ENCODE measurements around the gene NAV3.

Gene NAV3

DNA sequence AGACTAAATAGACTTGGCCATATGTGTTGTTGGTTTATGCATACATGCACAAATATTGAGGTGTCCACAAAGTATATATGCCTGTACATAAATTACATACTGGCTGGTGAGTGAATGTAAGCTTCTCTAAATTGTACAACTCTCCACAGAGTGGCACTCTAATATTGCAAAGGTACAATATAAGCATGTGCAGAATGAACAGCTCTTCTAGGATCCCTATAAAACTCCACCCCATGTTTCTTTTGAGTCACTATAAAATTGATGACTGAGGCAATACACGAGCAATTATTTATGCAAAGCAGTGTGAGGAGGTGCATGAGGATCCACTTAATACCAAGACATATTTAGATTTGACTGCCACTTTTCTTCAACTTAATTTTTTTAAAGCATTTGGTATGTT, 172.2 kb downstream of the NAV3 start:
- no peak overlapping the region for H3K27ac ChIP-seq (ENCODE audit: low read length)
- no peaks in the 10 kb centered on the region for H3K27me3 ChIP-seq (ENCODE audit: low read depth, low read length)
- TF ChIP-seq CTCF (IDR thresholded peaks at IDR 0.05; ENCODE audit: low read depth, low read length) (peak; percentile 58), EZH2phosphoT487 (IDR thresholded peaks at IDR 0.05; ENCODE audit: low read depth) (no peak)
- peaks cover 22% of the 10 kb centered on the region for H3K4me1 ChIP-seq (ENCODE audit: low read length)
- H3K9me3 ChIP-seq (ENCODE audit: insufficient read depth, low read length), result no peaks in the 10 kb centered on the region
- H3K36me3 ChIP-seq (replicated peaks; ENCODE audit: low read depth, low read length), result no peaks in the 10 kb centered on the region
- no peak overlapping the region for H3K4me3 ChIP-seq (ENCODE audit: low read length)
- H3K9ac ChIP-seq (ENCODE audit: low read length), result no peak overlapping the region
- no peak overlapping the region for H2AFZ ChIP-seq (ENCODE audit: low read depth, low read length)
- H4K20me1 ChIP-seq (ENCODE audit: insufficient read depth, low read length), result no peaks in the 10 kb centered on the region
- no peaks in the 10 kb centered on the region for H3K79me2 ChIP-seq (ENCODE audit: low read length)
- H3K4me2 ChIP-seq (ENCODE audit: low read length), result no peak overlapping the region

DNA sequence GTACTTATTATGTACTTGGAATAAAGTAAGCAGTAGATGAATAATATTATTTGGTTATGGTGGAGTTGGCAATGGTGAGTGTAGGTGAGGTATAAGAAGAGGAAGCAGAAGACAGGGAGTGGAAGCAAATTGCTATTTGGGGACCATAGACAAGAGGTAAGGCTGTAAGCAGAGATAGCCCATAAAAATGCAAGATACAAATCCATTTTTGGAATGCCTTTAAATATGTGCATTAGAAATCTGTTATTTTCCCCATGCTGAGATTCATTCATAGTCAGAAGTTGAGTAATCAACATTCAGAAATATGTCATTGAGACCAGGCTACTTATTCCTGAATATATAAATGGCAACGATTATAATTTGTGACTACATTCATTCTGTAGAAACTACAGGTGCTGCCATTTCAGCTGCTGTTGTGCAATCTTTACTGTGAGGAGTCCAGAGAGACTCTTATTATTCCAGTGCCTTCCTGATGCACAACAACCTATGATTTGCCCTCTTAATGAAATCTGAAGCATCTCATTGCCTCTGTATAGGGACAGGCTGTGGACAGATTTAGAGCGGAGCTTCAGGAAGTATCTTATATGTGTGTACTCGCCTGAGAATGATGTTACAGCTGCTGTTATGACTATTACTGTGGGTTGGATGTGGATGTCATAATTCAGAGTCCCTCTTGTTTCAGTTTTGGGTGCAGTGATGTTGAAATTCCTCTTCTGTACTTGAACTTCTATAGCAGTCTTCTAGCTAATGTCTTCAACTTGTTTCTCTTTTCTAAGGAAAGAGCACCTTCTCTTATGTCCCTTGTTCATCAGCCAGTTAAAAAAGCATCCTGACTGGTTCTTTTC, 173.8 kb downstream of the NAV3 start:
- no peak overlapping the region for H3K9ac ChIP-seq (ENCODE audit: low read length)
- H3K9me3 ChIP-seq (ENCODE audit: insufficient read depth, low read length), result no peaks in the 10 kb centered on the region
- H3K27me3 ChIP-seq (ENCODE audit: low read depth, low read length), result no peaks in the 10 kb centered on the region
- TF ChIP-seq CTCF (IDR thresholded peaks at IDR 0.05; ENCODE audit: low read depth, low read length), result no peak
- no peak for TF ChIP-seq EZH2phosphoT487 (IDR thresholded peaks at IDR 0.05; ENCODE audit: low read depth)
- no peak overlapping the region for H3K4me2 ChIP-seq (ENCODE audit: low read length)
- H3K79me2 ChIP-seq (ENCODE audit: low read length), result no peaks in the 10 kb centered on the region
- no peak overlapping the region for H3K27ac ChIP-seq (ENCODE audit: low read length)
- H4K20me1 ChIP-seq (ENCODE audit: insufficient read depth, low read length), result no peaks in the 10 kb centered on the region
- H3K4me3 ChIP-seq (ENCODE audit: low read length), result no peak overlapping the region
- H3K4me1 ChIP-seq (ENCODE audit: low read length), result peaks cover 6% of the 10 kb centered on the region
- no peaks in the 10 kb centered on the region for H3K36me3 ChIP-seq (replicated peaks; ENCODE audit: low read depth, low read length)
- H2AFZ ChIP-seq (ENCODE audit: low read depth, low read length), result no peak overlapping the region

DNA sequence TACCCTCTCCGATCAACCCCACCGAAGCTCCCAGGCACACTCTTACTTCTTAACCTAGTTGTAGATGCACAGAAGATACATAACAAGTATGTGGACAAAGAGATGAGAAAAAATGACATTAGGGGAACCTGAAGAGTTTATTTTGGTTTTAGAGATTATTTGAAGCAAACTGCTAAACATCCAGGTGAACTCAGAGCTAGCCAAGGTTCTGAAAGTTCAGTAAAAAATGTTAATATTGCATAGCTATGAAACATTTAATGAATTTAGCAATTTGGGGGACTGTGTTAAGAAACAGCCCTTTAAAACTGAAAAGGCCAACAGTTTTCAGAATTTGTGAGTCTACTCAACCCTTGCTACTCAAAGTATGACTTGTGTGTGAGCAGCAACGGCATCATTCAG, 174.4 kb downstream of the NAV3 start:
- H3K4me1 ChIP-seq (ENCODE audit: low read length), result no peaks in the 10 kb centered on the region
- H3K9me3 ChIP-seq (ENCODE audit: insufficient read depth, low read length), result no peaks in the 10 kb centered on the region
- no peaks in the 10 kb centered on the region for H3K36me3 ChIP-seq (replicated peaks; ENCODE audit: low read depth, low read length)
- no peak overlapping the region for H3K4me2 ChIP-seq (ENCODE audit: low read length)
- H4K20me1 ChIP-seq (ENCODE audit: insufficient read depth, low read length), result no peaks in the 10 kb centered on the region
- no peaks in the 10 kb centered on the region for H3K79me2 ChIP-seq (ENCODE audit: low read length)
- TF ChIP-seq EZH2phosphoT487 (IDR thresholded peaks at IDR 0.05; ENCODE audit: low read depth) (no peak), CTCF (IDR thresholded peaks at IDR 0.05; ENCODE audit: low read depth, low read length) (no peak)
- H3K4me3 ChIP-seq (ENCODE audit: low read length), result no peak overlapping the region
- H2AFZ ChIP-seq (ENCODE audit: low read depth, low read length), result no peak overlapping the region
- no peak overlapping the region for H3K9ac ChIP-seq (ENCODE audit: low read length)
- H3K27me3 ChIP-seq (ENCODE audit: low read depth, low read length), result no peaks in the 10 kb centered on the region
- no peak overlapping the region for H3K27ac ChIP-seq (ENCODE audit: low read length)

DNA sequence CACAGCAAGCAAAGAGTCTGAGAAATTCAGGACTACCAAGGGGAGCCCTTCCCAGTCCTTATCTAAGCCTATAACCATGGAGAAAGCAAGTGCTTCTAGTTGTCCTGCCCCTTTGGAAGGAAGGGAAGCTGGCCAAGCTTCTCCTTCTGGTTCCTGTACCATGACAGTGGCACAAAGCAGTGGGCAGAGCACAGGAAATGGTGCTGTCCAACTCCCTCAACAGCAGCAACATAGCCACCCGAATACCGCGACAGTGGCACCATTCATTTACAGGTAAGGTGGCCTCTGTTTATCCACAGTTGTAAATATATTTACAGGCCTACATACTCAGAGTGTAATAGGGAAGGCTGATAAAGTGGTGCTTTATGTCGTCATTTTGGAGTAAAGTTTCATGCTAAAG, 176.5 kb downstream of the NAV3 start:
- H3K9me3 ChIP-seq (ENCODE audit: insufficient read depth, low read length), result no peaks in the 10 kb centered on the region
- H3K9ac ChIP-seq (ENCODE audit: low read length), result no peak overlapping the region
- no peaks in the 10 kb centered on the region for H3K27me3 ChIP-seq (ENCODE audit: low read depth, low read length)
- no peaks in the 10 kb centered on the region for H3K79me2 ChIP-seq (ENCODE audit: low read length)
- H3K36me3 ChIP-seq (replicated peaks; ENCODE audit: low read depth, low read length), result no peaks in the 10 kb centered on the region
- no peak overlapping the region for H2AFZ ChIP-seq (ENCODE audit: low read depth, low read length)
- H3K4me3 ChIP-seq (ENCODE audit: low read length), result no peak overlapping the region
- TF ChIP-seq EZH2phosphoT487 (IDR thresholded peaks at IDR 0.05; ENCODE audit: low read depth) (no peak), CTCF (IDR thresholded peaks at IDR 0.05; ENCODE audit: low read depth, low read length) (no peak)
- H3K4me2 ChIP-seq (ENCODE audit: low read length), result no peak overlapping the region
- H4K20me1 ChIP-seq (ENCODE audit: insufficient read depth, low read length), result no peaks in the 10 kb centered on the region
- H3K27ac ChIP-seq (ENCODE audit: low read length), result no peak overlapping the region
- H3K4me1 ChIP-seq (ENCODE audit: low read length), result no peaks in the 10 kb centered on the region

Data from OCI-LY3 (cell line).